H1 (cell line): ENCODE data around the gene CLASP2. TPM values are rescaled to one million over a fixed set of nuclear protein-coding genes. Genes with fewer than 3 reads are reported as not detected.

ENCODE experiments used
- BCL11A ChIP-seq, 2 experiments: IDR thresholded peaks; one replicate each; pipeline ENCODE4 v1.6.1; 2011; ENCODE audit warnings: low read depth in 2 of 2, low read length in 2 of 2, mild to moderate bottlenecking in 2 of 2
- CHD7 ChIP-seq: fragments of 300-600 bp; sonication (generic); IDR thresholded peaks from 2 replicates; pipeline ENCODE4 v1.7.1; 2012; ENCODE audit warnings: low read length, moderate library complexity, mild to moderate bottlenecking, inconsistent platforms; ENCODE audit not compliant: insufficient replicate concordance
- POLR2AphosphoS5 ChIP-seq: IDR thresholded peaks from 2 replicates; pipeline ENCODE4 v1.6.1; 2011; ENCODE audit warnings: low read depth, low read length
- SIN3A ChIP-seq, 2 experiments: IDR thresholded peaks in 1 of 2; conservative IDR thresholded peaks in 1 of 2; 2 replicates each; pipeline ENCODE4 v1.6.1; 2011 to 2012; ENCODE audit warnings: low read length in 2 of 2, improper control_type of control experiment in 1 of 2, low read depth in 1 of 2, mild to moderate bottlenecking in 1 of 2
- SP2 ChIP-seq: IDR thresholded peaks from 2 replicates; pipeline ENCODE4 v1.6.1; 2012; ENCODE audit warnings: mild to moderate bottlenecking, low read length, inconsistent platforms
- TBP ChIP-seq: IDR thresholded peaks from 2 replicates; pipeline ENCODE4 v1.6.1; 2011; ENCODE audit warnings: low read depth, low read length, improper control_type of control experiment
- polyA plus RNA-seq, 7 experiments: library from polyadenylated mRNA; depleted of rRNA in 3 of 7; stranded (reverse) in 5 of 7; unstranded in 2 of 7; fragments of >200 nt in 5 of 7; fragments of 200-250 nt in 2 of 7; gene quantifications; 1 replicate in 5 of 7; 2 replicates in 1 of 7; 4 replicates in 1 of 7; pipeline versions ENCODE4 v1.2.1 to v1.2.3, GENCODE V29; 2011 to 2013; ENCODE audit warnings: missing spikeins in 2 of 7, mixed read lengths in 2 of 7
- total RNA-seq: library from RNA; stranded (reverse); fragmentation: NEBNext Ultra II Directional; extraction: Animal tissue kit (Norgen Biotek cat#: 25700); gene quantifications from 2 replicates; pipeline ENCODE4 v1.2.1, GENCODE V29; 2021
- TF ChIP-seq, protein P1 (sequence below): IDR thresholded peaks from 2 replicates; pipeline ENCODE4 v1.6.1; 2011; ENCODE audit warnings: low read length, improper control_type of control experiment

CLASP2 gene
- total and polyA plus RNA-seq, 2 of the 8 experiments (the other 6 are each of a cell fraction or from before 2014, with no cell fraction given): 21.7 to 58.0 TPM

GRCh38 chr3:33648793-33649192 is 69.3 kb downstream of the CLASP2 start (continued):
- TF ChIP-seq CHD7 (no peak), BCL11A (IDR thresholded peaks at IDR 0.05; ENCODE audit: low read depth in 2 of 2, low read length in 2 of 2) (no peak), SP2 (no peak), POLR2AphosphoS5 (no peak), SIN3A (conservative IDR thresholded peaks at IDR 0.05 in 1 of 2, IDR thresholded peaks at IDR 0.05 in 1 of 2; ENCODE audit: low read depth in 1 of 2, low read length in 2 of 2) (no peak), TBP (no peak)
- TF ChIP-seq, protein P1, sequence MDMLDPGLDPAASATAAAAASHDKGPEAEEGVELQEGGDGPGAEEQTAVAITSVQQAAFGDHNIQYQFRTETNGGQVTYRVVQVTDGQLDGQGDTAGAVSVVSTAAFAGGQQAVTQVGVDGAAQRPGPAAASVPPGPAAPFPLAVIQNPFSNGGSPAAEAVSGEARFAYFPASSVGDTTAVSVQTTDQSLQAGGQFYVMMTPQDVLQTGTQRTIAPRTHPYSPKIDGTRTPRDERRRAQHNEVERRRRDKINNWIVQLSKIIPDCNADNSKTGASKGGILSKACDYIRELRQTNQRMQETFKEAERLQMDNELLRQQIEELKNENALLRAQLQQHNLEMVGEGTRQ: no peak
- TF ChIP-seq, all 59 proteins: peak for 0
